SK-N-MC (cell line): ENCODE measurements around the gene EPB41L3.

Experiments used
- EZH2 ChIP-seq: fragments of 200-600 bp; sonication (generic); IDR thresholded peaks from one replicate; pipeline ENCODE4 v1.6.1; 2017; ENCODE audit warnings: antibody characterized with exemption
- POLR2AphosphoS5 ChIP-seq: IDR thresholded peaks from 2 replicates; pipeline ENCODE4 v1.6.1; 2012; ENCODE audit warnings: mild to moderate bottlenecking, low read depth, low read length, borderline replicate concordance

- TF ChIP-seq EZH2, result no peak
- TF ChIP-seq POLR2AphosphoS5, result no peak
Measured at GRCh38 chr18:5398269-5398668, 145.5 kb downstream of the EPB41L3 start.
